ENCODE data around the gene PER1.

PER1 gene

DNA sequence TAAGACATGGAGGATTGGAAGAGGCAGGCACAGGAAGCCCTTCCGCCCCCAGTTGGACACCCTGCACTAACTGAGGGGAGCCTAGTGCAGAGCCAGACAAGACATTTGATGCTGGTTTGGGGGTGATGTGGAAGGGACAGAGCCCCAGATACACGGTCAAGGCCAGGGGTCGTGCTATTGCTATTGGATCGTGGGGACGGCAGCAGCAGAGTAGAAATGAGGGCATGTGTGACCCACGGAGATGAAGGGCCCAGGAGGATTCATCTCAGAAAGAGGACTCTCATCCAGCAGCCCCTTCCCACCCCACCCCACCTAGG lies 12.6 kb upstream of the PER1 start:
- DNase-seq: no peak

DNA sequence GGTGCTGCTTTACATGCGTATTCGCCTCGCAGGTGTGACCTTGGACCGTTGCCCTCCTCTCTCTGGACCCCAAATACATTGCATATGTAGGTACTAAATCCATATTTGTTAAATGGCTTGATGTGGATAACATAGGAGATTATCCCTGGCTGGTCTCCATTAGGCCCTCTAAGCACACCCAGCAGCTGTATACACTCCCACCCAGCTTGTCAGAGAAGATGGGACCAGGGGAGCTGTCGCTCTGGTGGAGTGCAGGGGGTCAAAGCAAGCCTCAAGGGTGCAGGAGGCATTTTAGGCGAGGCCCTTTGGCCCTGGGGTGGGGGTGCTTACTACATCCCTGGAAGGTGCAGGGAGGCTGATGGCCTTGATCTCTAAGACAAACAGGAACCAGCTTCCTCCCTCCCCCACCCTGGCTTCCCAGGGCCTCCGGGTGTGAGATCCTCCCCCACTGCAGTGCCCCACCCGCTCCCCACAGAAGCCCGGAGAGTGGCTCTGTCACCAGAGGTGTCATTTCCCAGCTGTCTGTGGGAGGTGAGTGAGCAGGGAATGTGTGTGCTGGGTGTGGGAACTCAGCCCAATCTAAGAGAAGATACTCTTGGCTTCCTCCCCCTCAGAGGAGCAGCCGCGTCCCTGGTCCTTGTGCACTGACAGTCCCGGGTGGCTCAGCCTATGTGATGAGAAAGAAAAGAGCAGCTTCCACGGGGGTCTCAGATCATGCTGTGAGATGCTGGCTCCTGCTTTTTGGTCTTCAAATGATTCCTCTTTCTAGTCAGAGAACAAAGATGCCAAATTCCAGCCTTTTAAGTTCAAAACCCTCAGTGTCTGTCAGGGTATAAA lies 12.0 kb upstream of the PER1 start:
- no peak for DNase-seq

DNA sequence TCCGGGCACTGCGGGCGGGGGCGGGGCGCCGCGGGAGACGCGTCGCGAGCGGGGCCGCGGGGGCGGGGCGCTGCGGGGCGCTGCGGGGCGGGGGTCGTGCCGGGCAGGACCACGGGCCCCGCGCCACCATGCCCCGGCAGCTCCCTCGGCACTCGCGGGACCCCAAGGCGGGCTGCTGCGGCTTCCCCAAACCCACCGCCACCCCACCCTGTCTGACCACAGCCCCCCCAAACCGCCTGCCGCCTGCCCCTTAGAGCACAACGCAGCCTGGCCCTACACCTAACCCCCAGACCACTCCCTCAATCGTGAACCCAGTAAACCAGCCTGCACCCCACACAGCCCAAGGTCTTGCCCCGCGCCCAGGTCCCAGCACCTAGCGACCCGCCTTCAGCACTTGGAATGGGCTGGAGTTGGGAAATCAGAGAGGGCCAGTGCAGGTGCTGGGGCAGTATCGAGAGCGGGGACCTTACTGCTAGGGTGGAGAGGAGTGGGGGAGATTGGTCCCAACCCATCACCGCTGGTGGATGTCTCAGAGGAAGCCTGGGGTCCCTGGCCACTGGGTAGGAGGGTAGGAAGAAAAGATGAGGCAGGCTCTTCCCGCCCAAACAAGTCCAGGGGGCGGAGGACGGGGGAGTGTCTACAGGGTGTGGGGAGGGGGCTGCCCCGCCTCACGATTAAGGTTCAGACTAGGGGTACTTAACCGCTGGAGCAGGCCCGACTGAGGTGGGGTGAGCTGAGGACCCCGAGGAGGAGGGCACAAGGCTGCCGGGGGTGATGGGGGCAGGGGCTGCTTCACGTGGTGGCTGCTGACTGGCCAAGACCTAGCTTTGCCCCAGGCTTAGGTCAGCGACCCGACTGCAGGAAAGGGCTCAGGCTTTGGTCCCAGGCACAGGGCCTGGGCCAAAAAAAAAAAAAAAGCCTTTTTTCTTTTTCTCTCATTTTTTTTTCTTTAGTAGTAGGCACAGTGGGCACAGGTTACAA lies 11.1 kb upstream of the PER1 start:
- no peak for DNase-seq

DNA sequence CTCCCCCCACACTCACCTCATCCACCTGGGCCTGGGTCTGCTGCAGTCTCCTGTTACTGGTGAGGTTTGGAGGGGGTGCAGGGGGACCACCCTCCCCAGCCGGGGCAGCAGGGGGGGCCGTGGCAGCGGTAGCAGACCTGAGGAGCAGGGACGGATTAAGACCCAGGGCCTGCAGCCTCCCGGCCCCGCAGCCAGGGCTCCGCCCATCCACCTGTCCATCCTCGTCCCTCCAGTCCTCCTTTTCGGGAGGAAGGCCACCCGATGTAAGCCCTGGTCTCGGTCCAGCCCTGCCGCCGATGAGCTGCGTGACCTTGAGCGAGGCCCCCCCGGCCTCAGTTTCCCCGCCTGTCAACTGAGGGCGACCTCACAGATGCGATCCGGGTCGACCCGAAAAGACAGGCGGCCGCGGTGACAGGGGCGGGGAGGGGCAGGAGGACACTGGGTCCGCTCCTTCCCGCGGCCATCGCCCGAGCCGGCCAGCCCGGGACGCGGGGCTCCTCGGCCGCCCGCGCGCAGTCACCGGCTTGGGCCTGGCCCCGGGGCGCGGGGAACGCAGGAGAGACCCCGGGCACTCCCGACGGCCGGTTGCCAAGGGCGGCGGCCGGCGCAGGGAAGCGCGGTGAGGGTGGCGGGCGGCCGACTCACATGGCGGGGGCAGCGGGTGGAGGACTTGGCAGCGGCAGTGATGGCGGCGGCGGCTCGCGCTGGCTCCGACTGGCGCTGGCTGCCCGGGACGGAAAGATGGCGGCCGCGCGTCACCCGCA lies 10.2 kb upstream of the PER1 start, which contains the start of gene VAMP2:
Gene VAMP2, minus strand, starts transcription at position 716 of the 764 bp plus-strand sequence. Its CDS starts 69 bp downstream, at position 647.
- no peak for DNase-seq

DNA sequence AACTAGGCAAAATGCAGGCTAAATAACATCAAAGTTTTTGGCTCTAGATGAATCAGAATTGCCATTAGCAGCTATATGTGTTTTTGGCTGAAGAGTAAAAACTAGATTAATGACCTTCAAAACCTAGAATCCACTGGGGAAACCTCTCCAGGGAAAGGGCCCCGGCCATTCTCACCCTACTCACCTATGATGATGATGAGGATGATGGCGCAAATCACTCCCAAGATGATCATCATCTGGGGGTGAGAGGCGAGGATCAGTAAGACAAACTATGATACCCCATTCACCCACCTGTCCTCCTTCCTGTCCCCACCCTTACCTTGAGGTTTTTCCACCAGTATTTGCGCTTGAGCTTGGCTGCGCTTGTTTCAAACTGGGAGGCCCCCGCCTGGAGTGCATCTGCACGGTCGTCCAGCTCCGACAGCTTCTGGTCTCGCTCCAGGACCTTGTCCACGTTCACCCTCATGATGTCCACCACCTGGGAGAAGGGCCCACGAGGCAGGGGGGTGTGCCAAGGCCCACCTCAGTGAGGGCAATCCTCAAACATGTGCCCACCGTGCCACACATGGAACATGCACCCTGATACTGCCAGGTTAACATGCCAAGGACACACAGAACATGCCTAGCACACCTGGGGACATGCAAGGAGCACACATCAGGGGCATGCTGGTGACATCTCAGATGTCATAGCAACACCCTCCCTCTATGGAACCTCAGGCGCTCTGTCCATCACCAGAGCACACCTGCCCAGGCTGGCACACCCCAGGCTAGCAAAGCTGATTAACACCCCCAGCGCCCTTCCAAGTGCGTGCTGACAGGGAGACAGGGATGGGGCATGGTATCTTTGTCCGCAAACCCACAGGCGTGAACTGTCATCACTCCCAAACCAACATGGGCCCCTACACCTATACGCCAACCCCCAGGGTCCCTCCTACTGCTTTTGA lies 9.4 kb upstream of the PER1 start:
- no peak for DNase-seq

DNA sequence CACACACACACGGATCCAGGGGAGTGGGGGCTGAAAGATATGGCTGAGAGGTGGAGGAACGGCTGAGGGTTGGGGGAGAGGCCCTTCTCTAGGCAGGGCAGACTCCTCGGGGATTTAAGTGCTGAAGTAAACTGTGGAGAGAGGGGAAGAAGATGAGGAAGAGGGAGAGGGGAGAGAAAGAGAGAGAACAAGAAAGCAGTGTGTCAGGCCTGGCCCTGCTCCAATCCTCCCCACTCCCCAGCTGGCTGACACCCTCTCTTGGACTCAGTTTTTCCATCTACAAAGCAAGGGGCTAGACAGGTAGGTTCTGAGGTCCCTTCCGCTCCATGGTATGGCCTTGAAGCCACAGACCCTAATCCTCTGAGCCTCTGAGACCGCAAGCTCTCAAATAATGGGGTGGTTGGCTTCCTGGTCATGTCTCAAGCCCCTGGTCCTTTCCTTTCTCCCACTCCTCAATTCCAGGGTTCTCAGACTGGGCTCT lies 8.6 kb upstream of the PER1 start:
- DNase-seq: no peak

DNA sequence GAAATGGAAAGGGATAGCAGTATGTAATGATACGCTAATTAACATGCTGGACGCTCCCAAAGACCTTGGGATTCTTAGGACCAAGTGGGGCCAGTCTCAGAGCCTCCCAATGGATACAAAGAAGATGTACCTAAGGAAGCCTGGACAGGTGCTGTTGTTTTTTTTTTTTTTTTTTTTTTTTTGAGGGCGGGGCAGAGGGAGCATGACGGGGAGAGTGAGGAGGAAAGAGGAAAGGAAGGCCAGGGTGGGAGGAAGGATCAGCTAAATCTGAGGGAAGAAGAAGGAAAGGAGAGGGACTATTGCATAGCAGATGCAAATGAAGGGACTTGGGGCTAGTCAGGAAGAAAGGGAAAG lies 8.0 kb upstream of the PER1 start:
- no peak for DNase-seq

DNA sequence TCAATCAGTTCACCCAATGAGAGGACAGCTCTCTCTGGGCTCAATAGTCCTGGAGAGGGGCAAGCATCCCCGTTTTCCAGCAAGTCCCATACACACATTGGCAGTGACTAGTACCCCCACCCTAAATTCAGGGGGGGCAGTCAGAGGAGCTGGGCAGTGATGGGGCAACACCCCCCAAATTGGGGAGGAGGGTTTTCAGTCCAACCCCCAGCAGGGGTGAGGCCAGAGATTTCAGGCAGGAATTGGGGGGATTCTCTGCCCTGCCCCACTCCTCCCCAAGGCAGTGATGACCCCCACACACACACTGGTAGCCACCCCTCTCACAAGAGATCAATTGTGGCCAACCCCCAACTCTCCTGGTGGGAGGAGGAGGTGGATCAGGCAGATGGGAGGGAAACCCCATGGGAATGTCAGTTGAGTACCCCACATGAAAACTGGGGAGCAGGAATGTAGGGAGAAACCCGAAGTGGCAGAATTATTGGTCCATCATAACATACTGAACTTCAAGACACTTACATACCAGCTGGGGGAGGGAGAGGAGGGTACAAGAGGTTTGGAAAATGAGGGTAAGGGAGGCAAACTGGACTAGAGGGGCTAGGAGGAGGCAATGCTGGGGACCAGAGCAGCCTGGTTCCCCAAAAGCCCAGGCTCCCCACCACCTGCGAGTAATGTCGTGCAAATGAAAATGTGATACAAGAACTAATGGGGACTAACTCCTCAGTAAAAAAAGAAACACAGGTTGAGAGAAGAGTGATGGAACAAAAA lies 7.4 kb upstream of the PER1 start:
- DNase-seq: no peak

DNA sequence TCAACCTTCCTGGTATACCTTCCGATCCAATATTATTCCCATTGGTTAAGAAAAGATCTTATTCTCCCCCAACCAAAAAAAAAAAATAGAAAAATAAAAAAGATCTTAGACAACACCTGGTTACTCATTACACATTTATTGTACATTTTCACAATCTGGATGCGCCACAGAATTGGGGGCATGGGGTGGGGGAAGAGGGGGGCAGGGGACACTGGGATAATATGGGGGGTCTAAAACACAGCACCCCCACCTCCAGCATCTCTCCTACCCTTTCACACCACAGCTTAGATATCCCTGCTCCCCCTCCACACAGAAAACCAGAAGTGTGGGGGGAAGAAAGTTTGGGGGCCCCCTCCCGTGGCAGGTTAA lies 6.8 kb upstream of the PER1 start:
- no peak for DNase-seq

DNA sequence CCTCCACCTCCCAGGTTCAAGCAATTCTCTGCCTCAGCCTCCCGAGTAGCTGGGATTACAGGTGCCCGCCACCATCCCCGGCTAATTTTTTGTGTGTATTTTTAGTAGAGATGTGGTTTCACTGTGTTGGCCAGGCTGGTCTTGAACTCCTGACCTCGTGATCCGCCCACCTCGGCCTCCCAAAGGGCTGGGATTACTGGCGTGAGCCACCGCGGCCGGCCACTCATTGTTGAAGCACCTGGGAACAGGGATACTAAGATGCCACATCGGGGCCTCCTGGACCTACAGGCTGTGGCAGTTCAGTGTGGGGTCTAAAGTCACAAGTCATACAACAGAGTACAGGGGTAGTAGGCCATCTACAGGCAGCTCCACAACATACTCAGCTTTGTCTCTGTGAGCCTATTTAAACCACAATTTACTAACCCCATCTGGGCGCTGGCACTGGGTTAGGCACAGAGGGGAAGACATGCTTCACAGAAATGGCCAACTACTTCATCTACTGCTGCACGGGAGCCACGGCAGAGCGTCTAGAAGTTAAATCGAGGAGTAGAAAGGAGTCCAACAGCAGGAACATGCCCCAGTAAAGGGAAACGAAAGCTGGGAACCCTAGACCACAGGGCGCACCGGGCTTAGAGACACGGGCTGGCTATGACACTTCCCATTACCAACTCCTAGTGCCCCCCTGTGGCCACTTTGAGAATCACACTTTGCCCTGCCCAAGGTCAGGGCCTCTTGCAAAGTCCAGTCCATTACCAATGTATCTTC lies 6.2 kb upstream of the PER1 start:
- DNase-seq: no peak

DNA sequence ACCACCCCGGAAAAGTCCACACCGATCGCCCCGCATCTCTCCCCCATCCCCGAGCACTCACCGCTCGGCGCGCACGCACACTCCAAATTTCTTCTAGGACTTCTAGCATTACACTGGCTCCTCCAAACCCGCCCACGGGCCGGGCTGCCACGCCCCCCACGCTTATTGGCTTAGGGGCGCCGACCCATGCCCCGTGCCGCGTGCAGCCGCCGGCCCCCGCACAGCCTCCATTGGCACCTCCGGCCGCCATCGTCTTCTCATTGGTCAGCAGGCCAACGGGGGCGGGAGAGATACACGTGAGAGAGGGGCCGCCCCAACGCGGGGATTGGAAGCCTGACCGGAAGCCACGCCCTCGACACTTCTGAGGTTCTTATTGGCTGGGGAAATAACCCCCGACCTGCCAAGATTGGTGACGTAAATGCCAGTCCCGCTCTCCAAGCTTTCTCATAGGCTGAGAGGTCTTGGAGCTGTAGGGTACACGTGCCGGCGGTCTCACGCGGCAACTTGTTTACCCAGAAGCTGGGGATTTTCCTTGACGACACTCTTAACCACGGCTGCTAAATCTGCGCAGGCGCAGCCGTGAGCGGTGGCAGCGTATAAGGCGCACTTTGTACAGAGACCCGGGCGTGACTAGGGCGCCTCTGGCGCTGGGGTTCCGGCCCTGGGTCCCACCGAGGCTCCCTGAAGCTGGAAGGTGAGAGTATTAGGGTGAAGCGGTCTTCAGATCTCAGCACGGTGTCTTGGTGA lies 4.2 kb upstream of the PER1 start:
- DNase-seq: peak; percentile 75

DNA sequence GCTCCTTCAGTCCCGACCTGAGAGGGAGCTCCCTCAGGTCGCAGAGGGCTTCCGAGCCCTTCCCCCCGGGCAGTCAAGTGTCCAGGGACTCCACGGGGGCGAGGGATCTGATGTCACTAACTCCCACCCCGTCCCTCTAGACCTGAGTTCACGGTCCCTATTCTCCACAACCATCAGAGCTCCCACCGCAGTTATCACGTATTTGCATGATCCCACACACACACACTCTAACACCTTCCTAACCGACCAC lies 3.7 kb upstream of the PER1 start:
- no peak for DNase-seq

DNA sequence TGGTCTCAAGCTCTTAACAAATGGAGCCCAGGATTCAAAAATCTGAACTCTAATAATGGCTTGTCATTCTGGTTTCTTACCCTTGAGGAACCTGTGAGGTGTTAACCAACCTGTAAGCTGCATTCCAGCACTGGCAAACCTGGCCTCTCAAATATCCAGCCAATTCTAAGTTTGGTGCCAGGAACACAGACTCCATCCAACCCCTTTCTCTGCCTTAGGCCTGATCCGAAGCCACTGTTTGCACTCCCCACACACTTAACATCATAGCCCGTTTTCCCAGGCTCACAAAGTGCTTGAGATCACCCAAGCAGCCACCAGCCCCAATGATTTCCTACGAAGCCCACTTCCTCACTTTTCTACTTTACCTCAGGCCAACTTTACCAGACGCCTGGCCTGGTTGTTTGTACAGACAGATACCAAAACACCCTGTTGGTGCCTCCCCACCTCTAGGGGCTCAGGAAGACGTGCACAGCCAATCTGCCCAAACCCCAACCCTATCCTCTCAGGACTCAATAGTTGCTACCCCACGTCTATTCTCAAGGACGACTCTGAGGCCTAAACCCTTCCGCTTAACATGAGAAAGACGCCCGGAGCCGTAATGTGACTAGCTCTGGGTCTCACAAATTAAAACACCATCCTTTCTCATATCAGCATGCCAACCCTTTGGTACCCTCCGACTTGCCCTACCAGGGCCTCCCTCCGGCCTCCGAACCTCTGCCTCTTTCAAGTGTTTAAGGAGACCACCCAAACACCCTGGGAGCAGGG lies 3.2 kb upstream of the PER1 start:
- no peak for DNase-seq

DNA sequence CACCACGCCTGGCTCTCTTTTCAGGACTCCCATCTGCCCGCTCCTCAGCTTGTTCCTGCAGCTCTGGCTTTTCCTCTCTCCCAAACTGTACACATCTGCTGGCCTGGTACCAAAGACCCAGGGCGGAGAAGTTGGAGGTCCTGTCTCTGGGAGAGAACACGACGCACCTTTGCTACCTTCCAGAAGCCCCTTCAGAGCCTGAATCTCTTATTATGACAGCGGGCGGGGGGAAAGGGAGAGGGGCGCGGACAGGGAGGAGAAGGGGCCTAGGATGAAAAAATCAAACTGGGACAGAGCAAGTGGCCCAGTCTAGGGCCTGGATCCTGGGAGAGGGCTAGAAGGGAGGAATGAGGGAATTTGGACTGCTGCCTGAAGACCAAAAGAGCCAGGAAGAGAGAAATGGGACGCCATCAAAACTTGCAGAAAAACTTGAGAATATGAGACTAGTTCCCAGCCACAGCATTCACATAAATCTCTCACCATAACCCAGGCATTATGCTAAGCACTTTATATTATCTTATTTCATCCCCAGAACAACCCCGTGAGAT lies 2.5 kb upstream of the PER1 start:
- no peak for DNase-seq

DNA sequence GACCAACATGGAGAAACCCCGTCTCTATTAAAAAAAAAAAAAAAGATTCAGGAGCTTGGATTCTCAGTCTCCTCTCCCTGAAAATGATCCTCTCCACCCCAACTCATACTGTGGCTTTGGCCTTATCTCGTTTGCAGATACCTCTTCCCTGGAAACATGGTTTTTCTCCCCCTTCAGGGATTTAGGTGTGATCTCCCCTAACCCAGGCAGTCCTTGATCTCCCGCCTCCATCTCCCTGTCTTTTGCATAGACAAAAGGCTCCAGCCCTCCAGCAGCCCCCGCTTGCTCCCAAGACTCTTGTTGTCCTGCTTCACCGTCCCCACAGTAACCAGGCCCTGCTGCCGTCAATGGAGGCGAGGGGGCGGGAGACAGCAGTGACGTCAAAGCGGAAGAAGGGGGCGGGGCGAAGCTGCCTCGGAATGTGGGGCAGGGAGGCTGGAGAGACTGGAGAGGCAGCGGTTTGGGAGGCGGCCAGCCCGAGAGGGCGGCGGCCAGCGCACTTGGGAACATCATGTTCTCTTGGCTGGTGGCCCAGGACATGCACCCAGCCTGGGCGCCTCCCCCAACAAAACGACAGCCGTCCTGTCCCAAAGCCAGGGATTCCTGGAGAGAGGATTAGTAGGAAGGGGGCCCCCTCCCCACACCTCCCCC lies 1.9 kb upstream of the PER1 start:
- peak; percentile 42 for DNase-seq

DNA sequence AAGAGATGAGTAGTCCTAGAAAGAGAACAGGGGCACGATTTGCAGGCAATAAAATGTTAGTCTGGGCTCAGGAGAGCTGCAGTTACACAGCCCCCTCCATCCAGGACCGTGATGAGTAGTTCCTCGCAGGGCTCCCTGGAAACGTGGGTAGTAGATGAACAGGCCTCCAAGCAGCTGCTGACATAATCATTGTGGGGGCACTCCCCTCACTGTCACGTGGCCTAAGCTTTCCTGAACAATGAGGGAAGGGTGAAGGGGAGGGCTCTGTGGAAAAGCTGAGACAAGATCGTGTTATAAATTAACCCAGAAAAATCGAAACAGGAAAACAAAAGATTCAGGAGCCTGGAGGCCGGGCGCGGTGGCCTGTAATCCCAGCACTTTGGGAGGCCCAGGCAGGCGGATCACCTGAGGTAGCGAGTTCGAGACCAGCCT lies 1.3 kb upstream of the PER1 start:
- DNase-seq: no peak

DNA sequence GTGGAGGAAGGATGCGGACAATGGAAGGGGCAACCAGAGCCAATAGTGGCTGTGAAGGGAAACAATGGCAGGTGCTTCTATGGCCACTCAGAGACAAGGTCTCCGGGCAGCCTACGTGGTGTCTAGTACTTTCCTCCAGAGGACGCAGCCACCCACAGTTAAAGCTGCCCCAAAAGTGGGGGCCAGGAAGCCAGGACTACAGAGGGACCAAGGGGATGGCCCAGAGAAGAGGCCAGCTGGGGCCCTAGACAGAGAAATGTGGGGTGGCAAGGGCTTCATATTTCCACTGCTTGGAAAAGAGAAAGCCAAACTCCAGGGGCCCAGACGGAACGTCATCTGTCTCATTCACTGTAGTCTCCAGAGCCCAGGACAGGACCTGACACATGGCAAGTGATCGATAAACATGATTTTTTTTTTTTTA lies 837 bp upstream of the PER1 start:
- DNase-seq: no peak

DNA sequence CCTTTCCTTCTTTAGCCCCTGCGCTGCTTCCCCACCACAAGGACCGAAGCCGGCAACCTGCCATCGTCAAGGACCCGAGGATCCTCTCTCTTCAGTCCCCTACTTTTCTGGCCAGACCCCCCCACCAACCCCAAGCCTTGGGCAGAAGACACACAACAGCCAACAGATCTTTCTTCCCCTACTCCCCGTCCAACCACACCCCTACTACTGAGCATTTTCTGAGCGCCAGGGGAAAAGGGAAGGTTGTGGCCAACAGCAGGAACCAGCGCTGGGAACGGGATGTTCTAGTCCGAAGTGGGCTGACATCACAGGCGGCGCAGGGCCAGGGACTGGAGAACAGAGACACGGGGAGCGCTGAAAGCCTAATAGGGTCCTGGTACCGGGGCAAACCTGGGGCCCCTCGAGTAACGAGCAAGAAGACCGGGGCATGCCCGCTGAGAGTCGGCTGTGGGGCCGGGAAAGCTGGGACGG lies 528 bp downstream of the PER1 start:
- DNase-seq: no peak
